BE2C (cell line): ENCODE results near the gene YIF1A.
"Not testable (repeated sequence)": the region's sequence is repeated elsewhere in the genome, so short reads cannot be mapped to it uniquely, and the experiment has no call there.

Source experiments
- DNase-seq: peaks from one replicate; pipeline ENCODE4 v3.0.0-alpha.2; 2020
- H3K27me3 ChIP-seq: fragments of 250-450 bp; sonication (Bioruptor Pico); 2 replicates; pipeline ENCODE4 v1.5.1; 2020; ENCODE audit warnings: mild to moderate bottlenecking
- H3K36me3 ChIP-seq: fragments of 250-450 bp; sonication (Bioruptor Pico); 2 replicates; pipeline ENCODE4 v1.5.1; 2020; ENCODE audit warnings: mild to moderate bottlenecking
- H3K4me1 ChIP-seq: fragments of 250-450 bp; sonication (Bioruptor Pico); 2 replicates; pipeline ENCODE4 v1.5.1; 2020
- H3K4me3 ChIP-seq: 2 replicates; pipeline ENCODE4 v1.5.1; 2011; ENCODE audit warnings: low read depth, low read length
- H3K9me3 ChIP-seq: fragments of 250-450 bp; sonication (Bioruptor Pico); 2 replicates; pipeline ENCODE4 v1.5.1; 2020
- CTCF ChIP-seq: IDR thresholded peaks from 2 replicates; pipeline ENCODE4 v1.5.1; 2012; ENCODE audit warnings: mild to moderate bottlenecking, low read depth, low read length

The YIF1A gene

GRCh38 chr11:66277471-66278362, 11.2 kb downstream of the YIF1A start, which contains the start of gene CNIH2:
Gene CNIH2, plus strand, starts transcription at chr11:66278175. Its CDS starts 282 bp downstream, at chr11:66278457.
- no peaks in the 10 kb centered on the region for H3K9me3 ChIP-seq
- H3K4me3 ChIP-seq = peak within 1 kb of the TSS; percentile 45
- no peaks in the 10 kb centered on the region for H3K27me3 ChIP-seq
- peaks cover 29% of the 10 kb centered on the region for H3K36me3 ChIP-seq
- H3K4me1 ChIP-seq = peaks cover 24% of the 10 kb centered on the region
- no peak for TF ChIP-seq CTCF
- peak; percentile 69 for DNase-seq

DNA sequence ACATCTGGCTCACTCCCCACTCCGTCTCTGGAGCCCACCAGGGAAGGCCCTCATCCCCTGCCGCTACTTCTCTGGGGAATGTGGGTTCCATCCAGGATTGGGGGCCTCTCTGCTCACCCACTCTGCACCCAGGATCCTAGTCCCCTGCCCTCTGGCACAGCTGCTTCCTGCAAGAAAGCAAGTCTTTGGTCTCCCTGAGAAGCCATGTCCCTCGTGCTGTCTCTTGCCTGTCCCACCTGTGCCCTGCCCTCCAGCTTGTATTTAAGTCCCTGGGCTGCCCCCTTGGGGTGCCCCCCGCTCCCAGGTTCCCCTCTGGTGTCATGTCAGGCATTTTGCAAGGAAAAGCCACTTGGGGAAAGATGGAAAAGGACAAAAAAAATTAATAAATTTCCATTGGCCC, 11.9 kb downstream of the YIF1A start:
- not testable (repeated sequence) for DNase-seq, H3K27me3 ChIP-seq, H3K9me3 ChIP-seq, H3K4me3 ChIP-seq
- Histone ChIP-seq H3K4me1 (peaks cover 21% of the 10 kb centered on the region), H3K36me3 (peaks cover 35% of the 10 kb centered on the region)

DNA sequence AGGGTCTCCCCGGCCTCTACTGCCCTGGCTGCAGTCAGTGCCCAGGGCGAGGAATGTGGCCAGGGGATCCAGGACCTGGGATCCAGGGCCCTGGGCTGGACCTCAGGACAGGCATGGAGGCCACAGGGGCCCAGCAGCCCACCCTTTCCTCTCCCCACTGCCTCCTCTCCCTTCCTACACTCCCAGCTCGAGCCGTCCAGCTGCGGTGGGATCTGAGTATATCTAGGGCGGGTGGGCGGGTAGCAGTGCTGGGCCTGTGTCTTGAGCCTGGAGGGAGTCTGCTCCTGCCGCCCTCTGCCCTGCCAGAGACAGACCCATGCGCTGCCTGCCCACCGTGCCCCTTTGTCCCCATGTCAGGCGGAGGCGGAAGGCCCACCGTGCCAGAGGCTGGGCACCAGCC, 12.3 kb downstream of the YIF1A start:
- not testable (repeated sequence) for DNase-seq, H3K27me3 ChIP-seq, H3K9me3 ChIP-seq, H3K4me3 ChIP-seq
- Histone ChIP-seq H3K4me1 (peaks cover 17% of the 10 kb centered on the region), H3K36me3 (peaks cover 39% of the 10 kb centered on the region)

- H3K36me3 ChIP-seq = peaks cover 39% of the 10 kb centered on the region
- H3K4me3 ChIP-seq = no peak overlapping the region
- peaks cover 16% of the 10 kb centered on the region for H3K4me1 ChIP-seq
- no peak for DNase-seq
- no peaks in the 10 kb centered on the region for H3K27me3 ChIP-seq
- H3K9me3 ChIP-seq = no peaks in the 10 kb centered on the region
- TF ChIP-seq CTCF = no peak
Observed at GRCh38 chr11:66275984-66276612, 12.8 kb downstream of the YIF1A start.

DNA sequence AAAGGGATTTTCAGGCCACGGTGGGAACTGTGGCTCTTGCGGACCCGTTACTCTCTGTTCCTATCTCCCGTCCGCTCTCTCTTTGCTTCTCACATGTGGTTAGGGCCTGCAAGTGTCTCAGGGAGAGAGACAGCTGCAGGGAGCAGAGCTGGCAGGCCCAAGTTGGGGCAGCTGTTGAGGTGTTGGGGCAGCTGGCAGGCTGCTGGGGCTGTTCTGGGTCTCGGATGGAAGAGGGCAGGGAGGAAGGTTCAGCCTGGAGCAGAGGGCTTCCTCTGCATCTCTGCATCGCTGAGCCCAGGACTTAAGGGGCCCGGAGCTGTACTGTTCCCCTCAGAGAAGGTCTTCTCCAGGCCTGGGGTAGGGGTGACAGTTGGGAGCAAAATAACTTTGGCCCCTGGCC, 13.5 kb downstream of the YIF1A start:
- TF ChIP-seq CTCF = no peak
- Histone ChIP-seq H3K4me3 (no peak overlapping the region), H3K9me3 (no peaks in the 10 kb centered on the region), H3K4me1 (peaks cover 9% of the 10 kb centered on the region), H3K27me3 (no peaks in the 10 kb centered on the region), H3K36me3 (peaks cover 44% of the 10 kb centered on the region)
- DNase-seq = no peak

DNA sequence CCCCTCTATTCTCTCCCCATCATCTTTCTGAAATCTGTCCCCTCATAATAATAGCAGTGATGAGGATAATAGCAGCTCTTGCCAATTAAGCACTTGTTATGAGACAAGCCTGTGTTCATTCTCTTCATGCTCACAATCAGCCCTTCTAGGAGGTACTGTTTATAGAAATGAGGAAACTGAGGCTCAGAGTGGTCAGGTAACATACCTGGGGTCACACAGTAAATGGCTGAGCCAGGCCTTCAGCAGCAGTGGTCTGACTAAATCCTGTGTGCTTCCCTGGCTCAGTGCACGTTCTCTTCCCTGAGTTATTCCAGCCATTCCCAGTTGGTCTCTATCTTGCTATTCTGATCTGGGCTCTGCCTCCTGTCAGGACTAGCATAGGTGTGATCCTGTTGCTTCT, 14.7 kb downstream of the YIF1A start:
- Histone ChIP-seq H3K36me3 (peaks cover 46% of the 10 kb centered on the region), H3K4me3 (no peak overlapping the region), H3K9me3 (no peaks in the 10 kb centered on the region), H3K27me3 (no peaks in the 10 kb centered on the region), H3K4me1 (peaks cover 3% of the 10 kb centered on the region; the same call in 1 of the 2 replicates)
- no peak for TF ChIP-seq CTCF
- DNase-seq = no peak

GRCh38 chr11:66272596-66272995, 16.3 kb downstream of the YIF1A start:
- Histone ChIP-seq H3K4me3 (no peak overlapping the region), H3K9me3 (no peaks in the 10 kb centered on the region), H3K27me3 (no peaks in the 10 kb centered on the region), H3K4me1 (peaks cover under 1% of the 10 kb centered on the region; the same call in 1 of the 2 replicates), H3K36me3 (peaks cover 46% of the 10 kb centered on the region)
- TF ChIP-seq CTCF = no peak
- no peak for DNase-seq
